Measurements from ENCODE around the gene SLC10A1. TPM values are rescaled to one million over a fixed set of nuclear protein-coding genes. Genes with fewer than 3 reads are reported as not detected.

The SLC10A1 gene
- total RNA-seq, 2 donors from 2014 or later = not detected

- Mint-ChIP-seq H3K27me3 (ENCODE audit: insufficient read depth) (peaks cover 1% of the 10 kb centered on the region), H3K9me3 (no peaks in the 10 kb centered on the region), H3K27ac (peak overlapping the region; percentile 0), H3K36me3 (ENCODE audit: low read depth) (no peaks in the 10 kb centered on the region), H3K4me3 (no peak overlapping the region), H3K4me1 (peaks cover 9% of the 10 kb centered on the region)
- WGBS, 2 experiments (ENCODE audit: insufficient coverage in 1 of 2, insufficient read length in 1 of 2) = 91 to 92% methylated on average over 9 to 11 of the region's 12 CpGs
- Histone ChIP-seq H3K36me3 (ENCODE audit: control insufficient read depth, insufficient read depth, low read length) (no peaks in the 10 kb centered on the region), H3K9me3 (ENCODE audit: control insufficient read depth, low read length) (no peaks in the 10 kb centered on the region), H3K4me1 (ENCODE audit: control insufficient read depth, insufficient read depth, low read length) (no peaks in the 10 kb centered on the region), H3K27ac (ENCODE audit: low read depth, low read length) (no peak overlapping the region), H3K27me3 (ENCODE audit: control insufficient read depth, insufficient read depth, low read length, poor library complexity, severe bottlenecking) (no peaks in the 10 kb centered on the region), H3K4me3 (ENCODE audit: low read length) (no peak overlapping the region), H3K9ac (ENCODE audit: extremely low read depth, low read length, poor library complexity, severe bottlenecking) (no peak overlapping the region)
- DNase-seq = no peak
- no peak for TF ChIP-seq CTCF (conservative IDR thresholded peaks at IDR 0.05)
Measured at GRCh38 chr14:69808919-69809808, 12.1 kb upstream of the SLC10A1 start.

GRCh38 chr14:69807192-69807591 is 10.2 kb upstream of the SLC10A1 start:
- no peaks in the 10 kb centered on the region for H3K27me3 ChIP-seq (ENCODE audit: control insufficient read depth, insufficient read depth, low read length, poor library complexity, severe bottlenecking)
- H3K9me3 Mint-ChIP-seq = no peaks in the 10 kb centered on the region
- 83% methylated on average over 1 of the region's 1 CpG; no CpG with 5 or more reads in 1 of the 2 experiments for WGBS, 2 experiments (ENCODE audit: insufficient coverage in 1 of 2, insufficient read length in 1 of 2)
- no peak overlapping the region for H3K4me3 ChIP-seq (ENCODE audit: low read length)
- H3K4me1 Mint-ChIP-seq = peaks cover 9% of the 10 kb centered on the region
- no peak for TF ChIP-seq CTCF (conservative IDR thresholded peaks at IDR 0.05)
- no peaks in the 10 kb centered on the region for H3K36me3 ChIP-seq (ENCODE audit: control insufficient read depth, insufficient read depth, low read length)
- no peak overlapping the region for H3K27ac Mint-ChIP-seq
- no peak overlapping the region for H3K4me3 Mint-ChIP-seq
- no peaks in the 10 kb centered on the region for H3K27me3 Mint-ChIP-seq (ENCODE audit: insufficient read depth)
- H3K27ac ChIP-seq (ENCODE audit: low read depth, low read length) = no peak overlapping the region
- no peak for DNase-seq
- no peaks in the 10 kb centered on the region for H3K4me1 ChIP-seq (ENCODE audit: control insufficient read depth, insufficient read depth, low read length)
- no peak overlapping the region for H3K9ac ChIP-seq (ENCODE audit: extremely low read depth, low read length, poor library complexity, severe bottlenecking)
- no peaks in the 10 kb centered on the region for H3K36me3 Mint-ChIP-seq (ENCODE audit: low read depth)
- no peaks in the 10 kb centered on the region for H3K9me3 ChIP-seq (ENCODE audit: control insufficient read depth, low read length)

- Histone ChIP-seq H3K27ac (ENCODE audit: low read depth, low read length) (no peak overlapping the region), H3K4me3 (ENCODE audit: low read length) (no peak overlapping the region), H3K27me3 (ENCODE audit: control insufficient read depth, insufficient read depth, low read length, poor library complexity, severe bottlenecking) (no peaks in the 10 kb centered on the region), H3K9me3 (ENCODE audit: control insufficient read depth, low read length) (no peaks in the 10 kb centered on the region), H3K9ac (ENCODE audit: extremely low read depth, low read length, poor library complexity, severe bottlenecking) (no peak overlapping the region), H3K4me1 (ENCODE audit: control insufficient read depth, insufficient read depth, low read length) (no peaks in the 10 kb centered on the region), H3K36me3 (ENCODE audit: control insufficient read depth, insufficient read depth, low read length) (no peaks in the 10 kb centered on the region)
- peaks cover 9% of the 10 kb centered on the region for H3K4me1 Mint-ChIP-seq
- peaks cover 4% of the 10 kb centered on the region for H3K9me3 Mint-ChIP-seq
- no peak overlapping the region for H3K4me3 Mint-ChIP-seq
- no peak for DNase-seq
- no peak overlapping the region for H3K27ac Mint-ChIP-seq
- 84% methylated on average over 2 of the region's 2 CpGs; no CpG with 5 or more reads in 1 of the 2 experiments for WGBS, 2 experiments (ENCODE audit: insufficient coverage in 1 of 2, insufficient read length in 1 of 2)
- H3K36me3 Mint-ChIP-seq (ENCODE audit: low read depth) = no peaks in the 10 kb centered on the region
- no peak for TF ChIP-seq CTCF (conservative IDR thresholded peaks at IDR 0.05)
- no peaks in the 10 kb centered on the region for H3K27me3 Mint-ChIP-seq (ENCODE audit: insufficient read depth)
Measured at GRCh38 chr14:69804902-69805301, 7.9 kb upstream of the SLC10A1 start.
